MCF 10A (cell line): ENCODE results near the gene CERS1. TPM values are rescaled to one million over a fixed set of nuclear protein-coding genes. Genes with fewer than 3 reads are reported as not detected.

Experiments
- BruUV-seq: library from RNA; stranded (reverse); fragments of 400-500 nt; replicated peaks from 2 replicates; lab custom pipeline; 2021; lab: Mats Ljungman, UMichigan
- CTCF ChIA-PET: fragments of 300-600 bp; sonication (Branson Sonifier 250); formaldehyde crosslinking; extraction: SDS; loops from one replicate; lab custom pipeline; 2021; ENCODE audit warnings: antibody characterized with exemption, inconsistent platforms; lab: Yijun Ruan, JAX
- POLR2A ChIA-PET: fragments of 300-600, 350-650 bp; sonication (Branson Sonifier 250); formaldehyde crosslinking; extraction: SDS; loops from one replicate; lab custom pipeline; 2020; ENCODE audit warnings: antibody characterized with exemption, inconsistent platforms; lab: Yijun Ruan, JAX
- DNase-seq: peaks from one replicate; pipeline ENCODE4 v3.0.0-alpha.2; 2018; ENCODE audit not compliant: unreplicated experiment
- H3K27ac Mint-ChIP-seq: one replicate; pipeline ENCODE4 v1.8.0; 2022; ENCODE audit warnings: mild to moderate bottlenecking, low read depth, mixed read lengths; ENCODE audit not compliant: unreplicated experiment
- H3K27me3 Mint-ChIP-seq: one replicate; pipeline ENCODE4 v1.8.0; 2022; ENCODE audit warnings: mixed read lengths; ENCODE audit not compliant: insufficient read depth, unreplicated experiment
- H3K36me3 Mint-ChIP-seq: one replicate; pipeline ENCODE4 v1.8.0; 2022; ENCODE audit warnings: mild to moderate bottlenecking, moderate library complexity, mixed read lengths; ENCODE audit not compliant: insufficient read depth, unreplicated experiment
- H3K4me1 Mint-ChIP-seq: one replicate; pipeline ENCODE4 v1.8.0; 2022; ENCODE audit warnings: mixed read lengths; ENCODE audit not compliant: insufficient read depth, unreplicated experiment
- H3K4me3 Mint-ChIP-seq: one replicate; pipeline ENCODE4 v1.8.0; 2022; ENCODE audit warnings: mild to moderate bottlenecking, moderate library complexity, mixed read lengths; ENCODE audit not compliant: unreplicated experiment
- H3K9me3 Mint-ChIP-seq: one replicate; pipeline ENCODE4 v1.8.0; 2022; ENCODE audit warnings: mixed read lengths; ENCODE audit not compliant: unreplicated experiment
- intact Hi-C: fragments of 100-400 bp; cut with micrococcal nuclease; formaldehyde crosslinking; loops from 2 replicates; pipeline ENCODE4 v1.14.1; 2022
- total RNA-seq: library from RNA; stranded (reverse); gene quantifications from 2 replicates; pipeline ENCODE4 v1.2.3, GENCODE V29; 2022
- TF ChIP-seq, protein P1 (sequence below): fragments of 200-600 bp; IDR thresholded peaks from one replicate; pipeline ENCODE4 v1.8.0; 2022; ENCODE audit warnings: antibody characterized with exemption, mild to moderate bottlenecking; ENCODE audit not compliant: unreplicated experiment

The CERS1 gene
- total RNA-seq, 1 experiment from 2014 or later = not detected

DNA sequence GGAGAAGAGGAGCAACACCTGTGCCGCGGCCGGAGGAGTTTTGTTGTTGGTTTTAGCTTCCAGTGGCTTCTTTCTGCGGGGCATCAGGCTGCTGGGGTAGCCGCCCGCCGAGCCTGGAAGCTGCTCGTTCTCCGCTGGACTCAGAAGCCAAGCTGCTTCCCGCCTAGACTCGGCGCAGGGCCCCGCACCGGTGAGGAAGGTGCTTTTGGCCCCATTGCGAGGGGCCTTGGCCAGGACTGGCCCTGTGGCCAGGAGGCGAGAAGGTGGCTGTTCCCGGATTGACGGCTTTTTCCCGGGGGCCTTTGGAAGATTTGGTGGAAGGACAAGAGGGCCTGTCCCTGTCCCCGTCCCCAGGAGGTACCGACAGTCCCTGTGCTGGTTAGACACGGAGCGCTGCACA lies 28.8 kb downstream of the CERS1 start:
- no peaks in the 10 kb centered on the region for H3K27me3 Mint-ChIP-seq
- CTCF ChIA-PET = interaction anchor here (0.6 to 2.9 kb wide), 18 partner anchors 10 to 419 kb away, joined by 3 to 22 read pairs (median 4); no protein-coding TSS in a partner anchor
- intact Hi-C loops = no loop called here
- no peaks in the 10 kb centered on the region for H3K4me1 Mint-ChIP-seq
- no peak overlapping the region for H3K4me3 Mint-ChIP-seq
- H3K9me3 Mint-ChIP-seq = no peaks in the 10 kb centered on the region
- H3K27ac Mint-ChIP-seq = no peak overlapping the region
- no TSS peak for BruUV-seq
- TF ChIP-seq, protein P1, sequence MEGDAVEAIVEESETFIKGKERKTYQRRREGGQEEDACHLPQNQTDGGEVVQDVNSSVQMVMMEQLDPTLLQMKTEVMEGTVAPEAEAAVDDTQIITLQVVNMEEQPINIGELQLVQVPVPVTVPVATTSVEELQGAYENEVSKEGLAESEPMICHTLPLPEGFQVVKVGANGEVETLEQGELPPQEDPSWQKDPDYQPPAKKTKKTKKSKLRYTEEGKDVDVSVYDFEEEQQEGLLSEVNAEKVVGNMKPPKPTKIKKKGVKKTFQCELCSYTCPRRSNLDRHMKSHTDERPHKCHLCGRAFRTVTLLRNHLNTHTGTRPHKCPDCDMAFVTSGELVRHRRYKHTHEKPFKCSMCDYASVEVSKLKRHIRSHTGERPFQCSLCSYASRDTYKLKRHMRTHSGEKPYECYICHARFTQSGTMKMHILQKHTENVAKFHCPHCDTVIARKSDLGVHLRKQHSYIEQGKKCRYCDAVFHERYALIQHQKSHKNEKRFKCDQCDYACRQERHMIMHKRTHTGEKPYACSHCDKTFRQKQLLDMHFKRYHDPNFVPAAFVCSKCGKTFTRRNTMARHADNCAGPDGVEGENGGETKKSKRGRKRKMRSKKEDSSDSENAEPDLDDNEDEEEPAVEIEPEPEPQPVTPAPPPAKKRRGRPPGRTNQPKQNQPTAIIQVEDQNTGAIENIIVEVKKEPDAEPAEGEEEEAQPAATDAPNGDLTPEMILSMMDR = no peak
- no peak for DNase-seq
- peaks cover 76% of the 10 kb centered on the region for H3K36me3 Mint-ChIP-seq
- POLR2A ChIA-PET = interaction anchor here (0.8 kb wide), 1 partner anchor 120 kb away, joined by 4 read pairs; no protein-coding TSS in a partner anchor

DNA sequence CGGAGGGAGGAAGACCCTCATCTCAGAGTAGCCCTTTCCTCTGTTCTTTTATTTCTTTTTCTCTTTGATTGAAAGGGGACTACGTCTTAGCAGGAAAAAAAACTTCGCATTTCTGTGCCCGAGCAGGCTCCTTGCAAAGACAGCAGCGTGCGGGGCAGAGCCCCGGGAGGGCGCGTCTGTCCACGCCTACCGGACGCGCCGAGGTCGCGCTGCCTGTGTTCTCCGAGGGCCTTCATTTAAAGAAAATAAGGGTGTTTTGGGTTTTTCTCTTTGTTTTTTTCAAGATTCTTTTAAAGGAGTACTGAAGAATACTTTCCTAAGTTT lies 29.2 kb downstream of the CERS1 start:
- H3K4me3 Mint-ChIP-seq = no peak overlapping the region
- no peak overlapping the region for H3K27ac Mint-ChIP-seq
- DNase-seq = no peak
- H3K27me3 Mint-ChIP-seq = no peaks in the 10 kb centered on the region
- CTCF ChIA-PET = interaction anchor here (0.5 to 2.9 kb wide), 24 partner anchors 8 to 418 kb away, joined by 3 to 22 read pairs (median 4); no protein-coding TSS in a partner anchor
- H3K36me3 Mint-ChIP-seq = peaks cover 80% of the 10 kb centered on the region
- BruUV-seq = no TSS peak
- no peaks in the 10 kb centered on the region for H3K9me3 Mint-ChIP-seq
- intact Hi-C loops = no loop called here
- TF ChIP-seq, protein P1 = peak; percentile 29
- no peaks in the 10 kb centered on the region for H3K4me1 Mint-ChIP-seq
- POLR2A ChIA-PET = interaction anchor here (0.7 kb wide), 1 partner anchor 80 kb away, joined by 3 read pairs; no protein-coding TSS in a partner anchor

DNA sequence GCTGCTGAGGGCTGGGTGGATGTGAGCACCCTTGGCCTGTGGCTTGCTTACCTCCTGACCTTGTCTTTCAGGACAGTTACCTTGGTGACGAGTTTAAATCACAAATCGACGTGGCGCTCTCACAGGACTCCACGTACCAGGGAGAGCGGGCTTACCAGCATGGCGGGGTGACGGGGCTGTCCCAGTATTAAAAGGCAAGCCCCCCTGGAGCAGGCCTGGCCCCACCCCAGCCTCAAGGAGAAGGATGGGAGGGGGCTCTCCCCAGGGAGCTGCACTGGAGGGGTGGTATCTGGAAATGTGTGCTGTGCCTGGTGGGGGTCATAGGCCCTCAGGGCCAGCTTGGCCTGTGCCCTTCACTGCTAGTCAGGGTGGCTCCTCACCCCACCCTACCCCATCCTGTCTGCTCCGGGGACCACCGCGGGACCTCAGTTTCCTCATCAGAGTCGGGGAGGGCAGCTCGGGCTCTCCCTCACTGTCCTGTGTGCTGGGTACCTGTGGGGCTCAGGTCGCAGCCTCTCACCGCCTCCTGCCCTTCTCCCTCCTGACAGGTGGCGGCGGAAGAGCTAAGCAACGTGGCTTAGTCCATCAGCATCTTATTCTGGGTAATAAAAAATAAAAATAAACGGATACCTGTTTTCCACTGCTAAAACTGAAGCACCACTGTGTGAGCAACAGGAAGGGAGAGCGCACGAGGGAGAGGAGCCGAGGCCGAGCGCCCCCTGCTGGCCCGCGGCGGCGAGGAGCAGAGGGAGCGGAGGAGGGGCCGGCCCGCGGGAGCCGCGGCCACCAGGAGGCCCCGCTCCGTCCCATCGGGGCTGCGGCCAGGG lies 29.8 kb downstream of the CERS1 start:
- intact Hi-C loops = no loop called here
- Mint-ChIP-seq H3K4me3 (no peak overlapping the region), H3K36me3 (peaks cover 86% of the 10 kb centered on the region), H3K9me3 (no peaks in the 10 kb centered on the region), H3K27me3 (no peaks in the 10 kb centered on the region), H3K4me1 (no peaks in the 10 kb centered on the region), H3K27ac (no peak overlapping the region)
- peak; percentile 70 for DNase-seq
- TF ChIP-seq, protein P1 = peak; percentile 97
- no TSS peak for BruUV-seq
- ChIA-PET CTCF (interaction anchor here (0.5 to 2.9 kb wide), 24 partner anchors 9 to 583 kb away, joined by 3 to 22 read pairs (median 4); no protein-coding TSS in a partner anchor), POLR2A (interaction anchor here (0.7 kb wide), 1 partner anchor 79 kb away, joined by 3 read pairs; no protein-coding TSS in a partner anchor)
